OCI-LY7 (cell line): ENCODE measurements around the gene CD248.

Experiments
- CTCF ChIP-seq: fragments of 200-600 bp; sonication (generic); conservative IDR thresholded peaks from 2 replicates; pipeline ENCODE4 v1.5.1; 2014; ENCODE audit warnings: mild to moderate bottlenecking, antibody characterized with exemption, low read length, moderate library complexity, mixed read lengths
- EZH2phosphoT487 ChIP-seq: fragments of 200-600 bp; sonication (generic); IDR thresholded peaks from 2 replicates; pipeline ENCODE4 v1.6.1; 2018; ENCODE audit warnings: low read depth, borderline replicate concordance, mild to moderate bottlenecking, mixed run types, antibody characterized with exemption, low read length, moderate library complexity, mixed read lengths

GRCh38 chr11:66275396-66275795, 41.4 kb downstream of the CD248 start:
- TF ChIP-seq CTCF (no peak), EZH2phosphoT487 (no peak)
